ENCODE results near the gene MDP1. TPM values are rescaled to one million over a fixed set of nuclear protein-coding genes. Genes with fewer than 3 reads are reported as not detected.

The MDP1 gene
- total RNA-seq, 3 donors from 2014 or later (not counting 1 experiment from before 2014, with no cell fraction given): 4.0 to 6.1 (median 5.5) TPM

GRCh38 chr14:24167469-24168114 lies 48.3 kb downstream of the MDP1 start:
- TF ChIP-seq CTCF (IDR thresholded peaks at IDR 0.05): no peak
- H3K27me3 Mint-ChIP-seq (ENCODE audit: low read depth in 2 of 2): no peaks in the 10 kb centered on the region
- Histone ChIP-seq H3K9me3 (ENCODE audit: control insufficient read depth, insufficient read depth, low read length) (no peaks in the 10 kb centered on the region), H3K4me1 (ENCODE audit: control insufficient read depth, insufficient read depth, low read length) (peaks cover 38% of the 10 kb centered on the region), H3K27ac (ENCODE audit: low read length) (no peak overlapping the region), H3K36me3 (ENCODE audit: control insufficient read depth, insufficient read depth, low read length) (peaks cover 61% of the 10 kb centered on the region), H3K27me3 (ENCODE audit: control insufficient read depth, insufficient read depth, low read length) (no peaks in the 10 kb centered on the region), H3K4me3 (ENCODE audit: low read length) (no peak overlapping the region)
- no peak for ATAC-seq
- H3K36me3 Mint-ChIP-seq: no peaks in the 10 kb centered on the region
- WGBS (ENCODE audit: insufficient coverage): 90% methylated on average over 3 of the region's 3 CpGs
- intact Hi-C loops (cut with micrococcal nuclease): no loop called here
- no peak for DNase-seq
- no peaks in the 10 kb centered on the region for H3K9me3 Mint-ChIP-seq
- H3K27ac Mint-ChIP-seq: peak overlapping the region; percentile 61 to 71
- H3K4me1 Mint-ChIP-seq: peaks cover 30 to 53% of the 10 kb centered on the region in 2 donors
- no peak overlapping the region for H3K4me3 Mint-ChIP-seq

GRCh38 chr14:24165785-24166184 lies 50.1 kb downstream of the MDP1 start:
- DNase-seq (no peak), ATAC-seq (no peak)
- peaks cover 64% of the 10 kb centered on the region for H3K36me3 ChIP-seq (ENCODE audit: control insufficient read depth, insufficient read depth, low read length)
- intact Hi-C loops (cut with micrococcal nuclease): no loop called here
- H3K4me1 Mint-ChIP-seq: peaks cover 43 to 59% of the 10 kb centered on the region in 2 donors
- H3K27me3 Mint-ChIP-seq (ENCODE audit: low read depth in 2 of 2): no peaks in the 10 kb centered on the region
- H3K9me3 Mint-ChIP-seq: no peaks in the 10 kb centered on the region
- H3K9me3 ChIP-seq (ENCODE audit: control insufficient read depth, insufficient read depth, low read length): no peaks in the 10 kb centered on the region
- H3K4me3 ChIP-seq (ENCODE audit: low read length): no peak overlapping the region
- no peaks in the 10 kb centered on the region for H3K27me3 ChIP-seq (ENCODE audit: control insufficient read depth, insufficient read depth, low read length)
- no peaks in the 10 kb centered on the region for H3K36me3 Mint-ChIP-seq
- WGBS (ENCODE audit: insufficient coverage): 96% methylated on average over 5 of the region's 5 CpGs
- no peak overlapping the region for H3K4me3 Mint-ChIP-seq
- peak overlapping the region; percentile 71 to 73 for H3K27ac Mint-ChIP-seq
- TF ChIP-seq CTCF (IDR thresholded peaks at IDR 0.05): no peak
- no peak overlapping the region for H3K27ac ChIP-seq (ENCODE audit: low read length)
- H3K4me1 ChIP-seq (ENCODE audit: control insufficient read depth, insufficient read depth, low read length): peaks cover 30% of the 10 kb centered on the region

- ATAC-seq: no peak
- peaks cover 37% of the 10 kb centered on the region for H3K4me1 ChIP-seq (ENCODE audit: control insufficient read depth, insufficient read depth, low read length)
- 97% methylated on average over 14 of the region's 14 CpGs for WGBS (ENCODE audit: insufficient coverage)
Measured at GRCh38 chr14:24164518-24164991, 51.3 kb downstream of the MDP1 start.

More at GRCh38 chr14:24164518-24164991, 51.3 kb downstream of the MDP1 start:
- DNase-seq: no peak
- no peaks in the 10 kb centered on the region for H3K27me3 ChIP-seq (ENCODE audit: control insufficient read depth, insufficient read depth, low read length)
- no peak overlapping the region for H3K4me3 ChIP-seq (ENCODE audit: low read length)
- H3K4me1 Mint-ChIP-seq: peaks cover 45 to 64% of the 10 kb centered on the region in 2 donors
- H3K27me3 Mint-ChIP-seq (ENCODE audit: low read depth in 2 of 2): no peaks in the 10 kb centered on the region
- H3K9me3 Mint-ChIP-seq: no peaks in the 10 kb centered on the region
- peak overlapping the region; percentile 53 to 74 for H3K27ac Mint-ChIP-seq
- no peak for TF ChIP-seq CTCF (IDR thresholded peaks at IDR 0.05)
- no peaks in the 10 kb centered on the region for H3K36me3 Mint-ChIP-seq
- H3K27ac ChIP-seq (ENCODE audit: low read length): no peak overlapping the region
- no peak overlapping the region for H3K4me3 Mint-ChIP-seq
- H3K36me3 ChIP-seq (ENCODE audit: control insufficient read depth, insufficient read depth, low read length): peaks cover 71% of the 10 kb centered on the region
- intact Hi-C loops (cut with micrococcal nuclease): no loop called here
- H3K9me3 ChIP-seq (ENCODE audit: control insufficient read depth, insufficient read depth, low read length): no peaks in the 10 kb centered on the region

Other genes with a start within 250 kb of the MDP1 start
- gene DHRS4L2, start 227.1 kb downstream of the MDP1 start, total RNA-seq: 10 to 100 TPM in 1 of 3 donors, 1 to 10 TPM in 2; 8.6 to 12.4 (median 9.7) TPM
- gene CARMIL3, start 164.1 kb downstream of the MDP1 start, total RNA-seq: 10 to 100 TPM; 17.8 to 28.6 (median 18.6) TPM
- not detected for gene CPNE6, start 144.5 kb downstream of the MDP1 start, total RNA-seq
- 10 to 100 TPM in 2 of 3 donors, 1 to 10 TPM in 1; 9.8 to 13.8 (median 12.3) TPM for gene PCK2, start 121.8 kb downstream of the MDP1 start, total RNA-seq
- gene DCAF11, start 101.3 kb downstream of the MDP1 start, total RNA-seq: 10 to 100 TPM; 77.5 to 99.3 (median 96.3) TPM
- 1 to 10 TPM in 2 of 3 donors, under 1 TPM in 1; 0.78 to 3.3 (median 2.8) TPM for gene NRL, start 101.1 kb downstream of the MDP1 start, total RNA-seq
- gene FITM1, start 85.4 kb downstream of the MDP1 start, total RNA-seq: 1 to 10 TPM in 2 of 3 donors, under 1 TPM in 1; 0.80 to 2.8 (median 2.3) TPM
- gene PSME1, start 79.9 kb downstream of the MDP1 start, total RNA-seq: 100 to 1,000 TPM; 315 to 345 (median 318) TPM
- gene EMC9, start 74.5 kb downstream of the MDP1 start, total RNA-seq: 10 to 100 TPM in 2 of 3 donors, 1 to 10 TPM in 1; 9.3 to 12.3 (median 12.0) TPM
- 100 to 1,000 TPM; 193 to 237 (median 234) TPM for gene PSME2, start 69.5 kb downstream of the MDP1 start, total RNA-seq
- gene RNF31, start 68.6 kb downstream of the MDP1 start, total RNA-seq: 100 to 1,000 TPM in 2 of 3 donors, 10 to 100 TPM in 1; 96.9 to 134 (median 125) TPM
- 100 to 1,000 TPM; 178 to 348 (median 319) TPM for gene IRF9, start 54.8 kb downstream of the MDP1 start, total RNA-seq
- gene REC8, start 44.0 kb downstream of the MDP1 start, total RNA-seq: 100 to 1,000 TPM in 2 of 3 donors, 10 to 100 TPM in 1; 77.7 to 138 (median 103) TPM
- 10 to 100 TPM; 46.2 to 61.5 (median 51.9) TPM for gene IPO4, start 27.2 kb downstream of the MDP1 start, total RNA-seq
- gene TM9SF1, start 20.6 kb downstream of the MDP1 start, total RNA-seq: 10 to 100 TPM; 15.2 to 32.1 (median 28.7) TPM
- gene TSSK4, start 10.4 kb downstream of the MDP1 start, total RNA-seq: 1 to 10 TPM; 1.3 to 2.9 (median 1.5) TPM
- 100 to 1,000 TPM; 105 to 118 (median 115) TPM for gene CHMP4A, start 2.6 kb downstream of the MDP1 start, total RNA-seq
- gene NEDD8, start 16.3 kb upstream of the MDP1 start, total RNA-seq: 100 to 1,000 TPM in 1 of 3 donors, 10 to 100 TPM in 2; 93.6 to 109 (median 95.9) TPM
- 10 to 100 TPM; 46.5 to 63.3 (median 53.3) TPM for gene GMPR2, start 16.9 kb upstream of the MDP1 start, total RNA-seq
- gene TINF2, start 26.6 kb upstream of the MDP1 start, total RNA-seq: 100 to 1,000 TPM; 158 to 269 (median 176) TPM
- 1 to 10 TPM; 1.7 to 4.9 (median 4.7) TPM for gene TGM1, start 47.1 kb upstream of the MDP1 start, total RNA-seq
- gene RABGGTA, start 55.5 kb upstream of the MDP1 start, total RNA-seq: 10 to 100 TPM; 72.9 to 95.1 (median 88.5) TPM
- gene DHRS1, start 83.7 kb upstream of the MDP1 start, total RNA-seq: 10 to 100 TPM; 39.8 to 59.0 (median 43.3) TPM
- 10 to 100 TPM; 34.9 to 47.8 (median 39.2) TPM for gene NOP9, start 83.8 kb upstream of the MDP1 start, total RNA-seq
- gene CIDEB, start 91.9 kb upstream of the MDP1 start, total RNA-seq: 10 to 100 TPM; 40.0 to 59.6 (median 46.6) TPM
- gene LTB4R2, start 94.1 kb upstream of the MDP1 start, total RNA-seq: 10 to 100 TPM; 27.6 to 40.5 (median 37.4) TPM
- gene LTB4R, start 95.4 kb upstream of the MDP1 start, total RNA-seq: 10 to 100 TPM; 33.5 to 55.7 (median 49.7) TPM
- gene ADCY4, start 119.0 kb upstream of the MDP1 start, total RNA-seq: 10 to 100 TPM in 2 of 3 donors, 1 to 10 TPM in 1; 9.8 to 17.6 (median 11.3) TPM
- gene RIPK3, start 123.9 kb upstream of the MDP1 start, total RNA-seq: 10 to 100 TPM; 36.1 to 58.2 (median 45.5) TPM
- not detected for gene NFATC4, start 152.1 kb upstream of the MDP1 start, total RNA-seq
- under 1 TPM; 0.23 to 0.53 (median 0.42) TPM for gene NYNRIN, start 182.9 kb upstream of the MDP1 start, total RNA-seq
- gene CBLN3, start 213.6 kb upstream of the MDP1 start, total RNA-seq: 1 to 10 TPM in 2 of 3 donors, under 1 TPM in 1; 0.75 to 1.5 (median 1.1) TPM
- gene KHNYN, start 213.9 kb upstream of the MDP1 start, total RNA-seq: 100 to 1,000 TPM; 106 to 141 (median 116) TPM
- gene SDR39U1, start 226.7 kb upstream of the MDP1 start, total RNA-seq: 100 to 1,000 TPM in 2 of 3 donors, 10 to 100 TPM in 1; 97.1 to 106 (median 100) TPM

All from natural killer cell (primary cell).